GM19035 (cell line): ENCODE data around the gene SAA2.
"Not testable (repeated sequence)": the region's sequence is repeated elsewhere in the genome, so short reads cannot be mapped to it uniquely, and the experiment has no call there.

Source experiments
- ATAC-seq: cut with Tn5 transposase; IDR thresholded peaks from one replicate; pipeline ENCODE4 v1.9.1; 2021; ENCODE audit not compliant: unreplicated experiment

Gene SAA2

DNA sequence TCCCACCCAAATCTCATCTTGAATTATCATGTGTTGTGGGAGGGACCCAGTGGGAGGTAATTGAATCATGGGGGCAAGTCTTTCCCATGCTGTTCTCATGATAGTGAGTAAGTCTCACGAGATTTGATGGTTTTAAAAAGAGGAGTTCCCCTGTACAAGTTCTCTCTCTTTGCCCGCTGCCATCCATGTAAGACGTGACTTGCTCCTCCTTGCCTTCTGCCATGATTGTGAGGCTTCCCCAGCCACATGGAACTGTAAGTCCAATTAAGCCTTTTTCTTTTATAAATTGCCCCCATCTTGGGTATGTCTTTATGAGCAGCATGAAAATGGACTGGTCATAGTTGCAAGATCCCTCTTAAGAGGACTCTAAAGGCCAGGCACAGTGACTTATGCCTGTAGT is 50.7 kb downstream of the SAA2 start:
- not testable (repeated sequence) for ATAC-seq

DNA sequence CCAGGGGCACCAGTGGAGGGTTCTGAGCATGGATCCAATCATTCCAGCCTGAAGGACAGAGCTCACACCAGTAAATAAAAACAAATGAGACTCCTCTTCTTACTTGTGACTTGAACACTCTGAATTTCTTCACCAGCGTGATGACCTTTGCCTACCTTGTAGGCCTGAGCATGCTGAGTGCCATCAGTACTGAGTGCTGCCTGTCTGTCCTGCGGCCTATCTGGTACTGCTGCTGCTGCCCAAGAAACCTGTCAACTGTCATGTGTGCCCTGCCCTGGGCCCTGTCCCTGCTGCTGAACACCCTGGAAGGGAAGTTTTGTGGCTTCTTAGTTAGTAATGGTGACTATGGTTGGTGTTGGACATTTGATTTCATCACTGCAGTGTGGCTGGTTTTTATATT is 51.9 kb downstream of the SAA2 start:
- ATAC-seq: no peak
